Tibial nerve (tissue), 4 donors: Measurements from ENCODE around the gene KRTAP10-2.

Experiments
- EP300 ChIP-seq, 2 donors: sonication (generic); formaldehyde crosslinking; IDR thresholded peaks; one replicate each; pipeline ENCODE4 v1.6.1; 2017; ENCODE audit warnings: antibody characterized with exemption in 2 of 2, mild to moderate bottlenecking in 1 of 2
- TF ChIP-seq, protein P1 (sequence below), 5 experiments: fragments of 200-600 bp in 3 of 5; fragments of 450-650 bp in 2 of 5; sonication (generic) in 3 of 5; IDR thresholded peaks; one replicate each; pipeline ENCODE4 v1.5.1; 2016 to 2019; ENCODE audit warnings: antibody characterized with exemption in 5 of 5, mild to moderate bottlenecking in 3 of 5, moderate library complexity in 2 of 5

DNA sequence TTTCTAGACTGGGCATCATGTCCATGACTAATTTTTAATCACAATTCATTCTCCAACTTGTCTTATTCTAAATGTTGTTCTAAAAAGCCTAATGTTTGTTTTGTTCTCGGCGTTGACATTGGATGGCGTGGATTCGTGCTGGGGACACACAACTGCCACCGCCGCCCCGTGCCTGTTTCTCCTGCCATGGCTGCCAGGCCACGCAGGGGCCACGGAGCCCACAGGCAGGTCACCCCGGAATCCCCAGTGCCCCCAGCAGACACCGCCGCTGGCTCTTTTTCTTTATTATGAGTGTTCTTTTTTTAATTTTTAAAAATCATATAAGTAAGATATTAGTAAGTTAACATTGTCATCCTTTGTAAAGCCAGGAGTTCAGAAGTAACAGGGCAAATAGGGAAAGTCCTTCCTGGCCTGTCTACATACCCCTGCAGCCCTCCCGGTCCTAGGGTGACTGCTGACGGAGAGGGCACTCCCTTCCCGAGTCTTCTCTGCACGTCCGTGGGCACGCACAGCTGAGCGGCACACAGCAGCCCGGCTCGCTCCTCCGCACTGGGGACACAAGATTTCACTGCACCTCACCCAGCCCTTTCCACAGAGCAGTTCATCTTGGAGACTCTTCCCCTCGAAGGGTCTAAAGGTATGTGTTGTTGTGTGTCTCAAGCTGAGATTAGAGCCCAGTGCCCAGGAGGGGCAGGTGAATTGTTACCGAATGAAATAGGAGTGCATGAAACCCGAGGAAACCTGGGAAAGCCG, 43.5 kb downstream of the KRTAP10-2 start:
- TF ChIP-seq, protein P1, sequence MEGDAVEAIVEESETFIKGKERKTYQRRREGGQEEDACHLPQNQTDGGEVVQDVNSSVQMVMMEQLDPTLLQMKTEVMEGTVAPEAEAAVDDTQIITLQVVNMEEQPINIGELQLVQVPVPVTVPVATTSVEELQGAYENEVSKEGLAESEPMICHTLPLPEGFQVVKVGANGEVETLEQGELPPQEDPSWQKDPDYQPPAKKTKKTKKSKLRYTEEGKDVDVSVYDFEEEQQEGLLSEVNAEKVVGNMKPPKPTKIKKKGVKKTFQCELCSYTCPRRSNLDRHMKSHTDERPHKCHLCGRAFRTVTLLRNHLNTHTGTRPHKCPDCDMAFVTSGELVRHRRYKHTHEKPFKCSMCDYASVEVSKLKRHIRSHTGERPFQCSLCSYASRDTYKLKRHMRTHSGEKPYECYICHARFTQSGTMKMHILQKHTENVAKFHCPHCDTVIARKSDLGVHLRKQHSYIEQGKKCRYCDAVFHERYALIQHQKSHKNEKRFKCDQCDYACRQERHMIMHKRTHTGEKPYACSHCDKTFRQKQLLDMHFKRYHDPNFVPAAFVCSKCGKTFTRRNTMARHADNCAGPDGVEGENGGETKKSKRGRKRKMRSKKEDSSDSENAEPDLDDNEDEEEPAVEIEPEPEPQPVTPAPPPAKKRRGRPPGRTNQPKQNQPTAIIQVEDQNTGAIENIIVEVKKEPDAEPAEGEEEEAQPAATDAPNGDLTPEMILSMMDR (IDR thresholded peaks at IDR 0.05) = no peak
- TF ChIP-seq EP300 (IDR thresholded peaks at IDR 0.05) = no peak
